Retinal pigment epithelial cell (primary cell): Measurements from ENCODE around the gene NOP14.
A peak's percentile ranks its signal among the peaks of the same experiment; 100 is the strongest.

Source experiments
- DNase-seq: peaks from one replicate; pipeline ENCODE4 v3.0.0-alpha.2; 2010; ENCODE audit warnings: low read depth
- H3K4me3 ChIP-seq: 2 replicates; pipeline ENCODE4 v1.5.1; 2011; ENCODE audit warnings: mild to moderate bottlenecking, low read length, control low read depth, moderate library complexity
- CTCF ChIP-seq: conservative IDR thresholded peaks from 2 replicates; pipeline ENCODE4 v1.5.1; 2011; ENCODE audit warnings: low read depth, low read length, control low read depth, inconsistent platforms

NOP14 gene

GRCh38 chr4:2905544-2905943, 57.7 kb downstream of the NOP14 start:
- TF ChIP-seq CTCF = no peak
- DNase-seq = no peak
- H3K4me3 ChIP-seq = no peak overlapping the region

- H3K4me3 ChIP-seq = no peak overlapping the region
- TF ChIP-seq CTCF = no peak
- no peak for DNase-seq
These were observed 61.1 kb downstream of the NOP14 start for GRCh38 chr4:2902126-2902525.

GRCh38 chr4:2901186-2901585, 62.0 kb downstream of the NOP14 start:
- no peak for DNase-seq
- TF ChIP-seq CTCF = no peak
- no peak overlapping the region for H3K4me3 ChIP-seq

GRCh38 chr4:2900741-2901140, 62.5 kb downstream of the NOP14 start:
- TF ChIP-seq CTCF = no peak
- H3K4me3 ChIP-seq = no peak overlapping the region
- no peak for DNase-seq

GRCh38 chr4:2898001-2898400, 65.2 kb downstream of the NOP14 start:
- TF ChIP-seq CTCF = no peak
- no peak for DNase-seq
- H3K4me3 ChIP-seq = no peak overlapping the region

- no peak for TF ChIP-seq CTCF
- no peak for DNase-seq
- H3K4me3 ChIP-seq = no peak overlapping the region
These were observed 69.4 kb downstream of the NOP14 start for GRCh38 chr4:2893772-2894171.

- TF ChIP-seq CTCF = no peak
- peak; percentile 26 for DNase-seq
- H3K4me3 ChIP-seq = no peak overlapping the region
These were observed 71.9 kb downstream of the NOP14 start for GRCh38 chr4:2891294-2891693.
